NCI-H187 (cell line): ENCODE results near the gene AGBL4.

Experiments
- DNase-seq, 2 experiments: peaks; one replicate each; lab custom pipeline; 2025; lab: John Stamatoyannopoulos, UW

AGBL4 gene

GRCh38 chr1:49183489-49183888 is 840.3 kb downstream of the AGBL4 start:
- no peak for DNase-seq

GRCh38 chr1:49181033-49181432 is 842.7 kb downstream of the AGBL4 start:
- DNase-seq: no peak

GRCh38 chr1:49171941-49172593 is 851.7 kb downstream of the AGBL4 start:
- DNase-seq: no peak

- DNase-seq: no peak
Observed at GRCh38 chr1:49166031-49166430, 857.7 kb downstream of the AGBL4 start.

GRCh38 chr1:49163031-49163430 is 860.7 kb downstream of the AGBL4 start:
- DNase-seq: no peak

- no peak for DNase-seq
Observed at GRCh38 chr1:49160677-49161076, 863.1 kb downstream of the AGBL4 start.

GRCh38 chr1:49136738-49137251 is 887.0 kb downstream of the AGBL4 start:
- no peak for DNase-seq

- no peak for DNase-seq
Observed at GRCh38 chr1:49125746-49126145, 898.0 kb downstream of the AGBL4 start.

- DNase-seq: no peak
Observed at GRCh38 chr1:49111931-49112330, 911.8 kb downstream of the AGBL4 start.

GRCh38 chr1:49106445-49106844 is 917.3 kb downstream of the AGBL4 start:
- DNase-seq: no peak

GRCh38 chr1:49104575-49104974 is 919.2 kb downstream of the AGBL4 start:
- DNase-seq: no peak

GRCh38 chr1:49102752-49103151 is 921.0 kb downstream of the AGBL4 start:
- no peak for DNase-seq

- no peak for DNase-seq
Observed at GRCh38 chr1:49098866-49099265, 924.9 kb downstream of the AGBL4 start.

GRCh38 chr1:49086327-49086726 is 937.4 kb downstream of the AGBL4 start:
- no peak for DNase-seq

- no peak for DNase-seq
Observed at GRCh38 chr1:49085079-49085478, 938.7 kb downstream of the AGBL4 start.

GRCh38 chr1:49060766-49061165 is 963.0 kb downstream of the AGBL4 start:
- no peak for DNase-seq

- DNase-seq: no peak
Observed at GRCh38 chr1:49059087-49059486, 964.7 kb downstream of the AGBL4 start.

GRCh38 chr1:49052102-49052501 is 971.7 kb downstream of the AGBL4 start:
- DNase-seq: peak; percentile 11 to 66

- no peak for DNase-seq
Observed at GRCh38 chr1:49051647-49052046, 972.1 kb downstream of the AGBL4 start.

- no peak for DNase-seq
Observed at GRCh38 chr1:49050041-49050440, 973.7 kb downstream of the AGBL4 start.

GRCh38 chr1:49048188-49048587 is 975.6 kb downstream of the AGBL4 start:
- DNase-seq: no peak

- DNase-seq: no peak
Observed at GRCh38 chr1:49046305-49046704, 977.4 kb downstream of the AGBL4 start.

- DNase-seq: no peak
Observed at GRCh38 chr1:49045371-49045770, 978.4 kb downstream of the AGBL4 start.

- DNase-seq: no peak
Observed at GRCh38 chr1:49036700-49037099, 987.1 kb downstream of the AGBL4 start.
